ENCODE data around the gene ASAP3.
"Not testable (repeated sequence)": the region's sequence is repeated elsewhere in the genome, so short reads cannot be mapped to it uniquely, and the experiment has no call there.

The ASAP3 gene

GRCh38 chr1:23514111-23514679 is 30.2 kb upstream of the ASAP3 start:
- DNase-seq: peak in 1 of 3 donors; percentile 5

GRCh38 chr1:23509896-23510295 is 25.9 kb upstream of the ASAP3 start:
- DNase-seq: no peak

- peak in 1 of 3 donors; percentile 12 for DNase-seq
Measured at GRCh38 chr1:23506376-23507107, 22.6 kb upstream of the ASAP3 start.

- peak in 1 of 3 donors; percentile 1 for DNase-seq
Measured at GRCh38 chr1:23505851-23506250, 21.9 kb upstream of the ASAP3 start.

- not testable (repeated sequence) for DNase-seq
Measured at GRCh38 chr1:23504156-23504555, 20.2 kb upstream of the ASAP3 start.

- peak in 1 of 3 donors; percentile 6 for DNase-seq
Measured at GRCh38 chr1:23502951-23503350, 19.0 kb upstream of the ASAP3 start.

GRCh38 chr1:23500466-23500865 is 16.5 kb upstream of the ASAP3 start:
- DNase-seq: no peak

- DNase-seq: peak; percentile 62 to 72 (median 67)
Measured at GRCh38 chr1:23497777-23498439, 13.9 kb upstream of the ASAP3 start.

- DNase-seq: no peak
Measured at GRCh38 chr1:23496490-23497181, 12.7 kb upstream of the ASAP3 start.

- not testable (repeated sequence) for DNase-seq
Measured at GRCh38 chr1:23494836-23495235, 10.9 kb upstream of the ASAP3 start.

GRCh38 chr1:23492776-23493175 is 8.8 kb upstream of the ASAP3 start:
- DNase-seq: not testable (repeated sequence)

GRCh38 chr1:23492132-23492720 is 8.2 kb upstream of the ASAP3 start:
- DNase-seq: no peak

- no peak for DNase-seq
Measured at GRCh38 chr1:23489842-23490241, 5.9 kb upstream of the ASAP3 start.

- DNase-seq: no peak
Measured at GRCh38 chr1:23485002-23485332, 988 bp upstream of the ASAP3 start.

- DNase-seq: peak; percentile 70 to 89 (median 80)
Measured at GRCh38 chr1:23484253-23485001, 448 bp upstream of the ASAP3 start.

GRCh38 chr1:23481904-23482303 is 2.1 kb downstream of the ASAP3 start:
- DNase-seq: no peak

GRCh38 chr1:23481026-23481597 is 2.9 kb downstream of the ASAP3 start:
- DNase-seq: no peak

GRCh38 chr1:23480187-23481025 is 3.6 kb downstream of the ASAP3 start:
- DNase-seq: no peak

GRCh38 chr1:23479666-23479941 is 4.4 kb downstream of the ASAP3 start:
- no peak for DNase-seq

GRCh38 chr1:23478896-23479665 is 4.9 kb downstream of the ASAP3 start:
- DNase-seq: no peak
